ENCODE measurements around the gene TMA7B. TPM values are rescaled to one million over a fixed set of nuclear protein-coding genes. Genes with fewer than 3 reads are reported as not detected.

TMA7B gene
- total RNA-seq, 1 donor: not detected

- no peak for TF ChIP-seq CTCF (IDR thresholded peaks at IDR 0.05; ENCODE audit: extremely low read depth, low read depth, low read length)
- Histone ChIP-seq H3K4me1 (ENCODE audit: insufficient read depth, low read length) (no peaks in the 10 kb centered on the region), H3K36me3 (ENCODE audit: insufficient read depth, low read length) (no peaks in the 10 kb centered on the region), H3K9me3 (ENCODE audit: low read depth, low read length) (no peaks in the 10 kb centered on the region), H3K4me2 (ENCODE audit: insufficient read depth, low read length) (no peak overlapping the region), H3K27me3 (ENCODE audit: insufficient read depth, low read length) (peaks cover 29% of the 10 kb centered on the region), H3K27ac (ENCODE audit: low read depth, low read length) (no peak overlapping the region), H3K4me3 (ENCODE audit: insufficient read depth, low read length) (no peak overlapping the region), H4K20me1 (ENCODE audit: insufficient read depth, low read length) (no peaks in the 10 kb centered on the region), H2AFZ (ENCODE audit: low read length) (no peak overlapping the region), H3K79me2 (ENCODE audit: insufficient read depth, low read length) (no peaks in the 10 kb centered on the region)
- DNase-seq (ENCODE audit: insufficient read length, low spot score, missing footprints): no peak
Observed at GRCh38 chr22:39937906-39938305, 22.3 kb upstream of the TMA7B start.

- no peaks in the 10 kb centered on the region for H3K79me2 ChIP-seq (ENCODE audit: insufficient read depth, low read length)
- no peak overlapping the region for H3K4me3 ChIP-seq (ENCODE audit: insufficient read depth, low read length)
- DNase-seq (ENCODE audit: insufficient read length, low spot score, missing footprints): no peak
- H3K27ac ChIP-seq (ENCODE audit: low read depth, low read length): no peak overlapping the region
- no peaks in the 10 kb centered on the region for H4K20me1 ChIP-seq (ENCODE audit: insufficient read depth, low read length)
- H2AFZ ChIP-seq (ENCODE audit: low read length): no peak overlapping the region
- no peaks in the 10 kb centered on the region for H3K4me1 ChIP-seq (ENCODE audit: insufficient read depth, low read length)
- H3K27me3 ChIP-seq (ENCODE audit: insufficient read depth, low read length): peaks cover 29% of the 10 kb centered on the region
- no peaks in the 10 kb centered on the region for H3K36me3 ChIP-seq (ENCODE audit: insufficient read depth, low read length)
- no peak for TF ChIP-seq CTCF (IDR thresholded peaks at IDR 0.05; ENCODE audit: extremely low read depth, low read depth, low read length)
- H3K4me2 ChIP-seq (ENCODE audit: insufficient read depth, low read length): no peak overlapping the region
- no peaks in the 10 kb centered on the region for H3K9me3 ChIP-seq (ENCODE audit: low read depth, low read length)
Observed at GRCh38 chr22:39938509-39939111, 21.6 kb upstream of the TMA7B start.

GRCh38 chr22:39939830-39940229, 20.4 kb upstream of the TMA7B start:
- Histone ChIP-seq H2AFZ (ENCODE audit: low read length) (no peak overlapping the region), H3K4me2 (ENCODE audit: insufficient read depth, low read length) (no peak overlapping the region), H3K79me2 (ENCODE audit: insufficient read depth, low read length) (no peaks in the 10 kb centered on the region), H3K36me3 (ENCODE audit: insufficient read depth, low read length) (no peaks in the 10 kb centered on the region), H3K4me1 (ENCODE audit: insufficient read depth, low read length) (no peaks in the 10 kb centered on the region), H3K27me3 (ENCODE audit: insufficient read depth, low read length) (peaks cover 26% of the 10 kb centered on the region), H3K27ac (ENCODE audit: low read depth, low read length) (no peak overlapping the region), H3K9me3 (ENCODE audit: low read depth, low read length) (no peaks in the 10 kb centered on the region), H3K4me3 (ENCODE audit: insufficient read depth, low read length) (no peak overlapping the region), H4K20me1 (ENCODE audit: insufficient read depth, low read length) (no peaks in the 10 kb centered on the region)
- no peak for TF ChIP-seq CTCF (IDR thresholded peaks at IDR 0.05; ENCODE audit: extremely low read depth, low read depth, low read length)
- no peak for DNase-seq (ENCODE audit: insufficient read length, low spot score, missing footprints)

- Histone ChIP-seq H3K36me3 (ENCODE audit: insufficient read depth, low read length) (no peaks in the 10 kb centered on the region), H3K79me2 (ENCODE audit: insufficient read depth, low read length) (no peaks in the 10 kb centered on the region), H3K9me3 (ENCODE audit: low read depth, low read length) (no peaks in the 10 kb centered on the region), H3K4me1 (ENCODE audit: insufficient read depth, low read length) (no peaks in the 10 kb centered on the region), H3K4me3 (ENCODE audit: insufficient read depth, low read length) (no peak overlapping the region), H3K27ac (ENCODE audit: low read depth, low read length) (no peak overlapping the region), H3K4me2 (ENCODE audit: insufficient read depth, low read length) (no peak overlapping the region), H3K27me3 (ENCODE audit: insufficient read depth, low read length) (peaks cover 16% of the 10 kb centered on the region), H2AFZ (ENCODE audit: low read length) (no peak overlapping the region), H4K20me1 (ENCODE audit: insufficient read depth, low read length) (no peaks in the 10 kb centered on the region)
- TF ChIP-seq CTCF (IDR thresholded peaks at IDR 0.05; ENCODE audit: extremely low read depth, low read depth, low read length): no peak
- DNase-seq (ENCODE audit: insufficient read length, low spot score, missing footprints): no peak
Observed at GRCh38 chr22:39940757-39941305, 19.4 kb upstream of the TMA7B start.

All from osteoblast (primary cell).